Upper lobe of right lung (tissue), 1 donor: ENCODE results near the gene SLC22A14. TPM values are rescaled to one million over a fixed set of nuclear protein-coding genes. Genes with fewer than 3 reads are reported as not detected.

Experiments used
- ATAC-seq: fragments of 200-7000 bp; cut with Tn5 transposase; one replicate; pipeline ENCODE4 v1.9.1; 2020; ENCODE audit warnings: mild to moderate bottlenecking, moderate library complexity
- DNase-seq: peaks from one replicate; pipeline ENCODE4 v3.0.0-alpha.2; 2020
- H3K27ac ChIP-seq: fragments of 200-600 bp; one replicate; pipeline ENCODE4 v1.8.0; 2022
- H3K27me3 ChIP-seq: fragments of 200-600 bp; one replicate; pipeline ENCODE4 v1.8.0; 2022; ENCODE audit warnings: mild to moderate bottlenecking
- H3K36me3 ChIP-seq: fragments of 200-600 bp; one replicate; pipeline ENCODE4 v1.8.0; 2022
- H3K4me1 ChIP-seq: fragments of 200-600 bp; one replicate; pipeline ENCODE4 v1.8.0; 2022
- H3K4me3 ChIP-seq: fragments of 200-600 bp; one replicate; pipeline ENCODE4 v1.8.0; 2022; ENCODE audit warnings: mild to moderate bottlenecking
- H3K9me3 ChIP-seq: fragments of 200-600 bp; one replicate; pipeline ENCODE4 v1.8.0; 2022
- intact Hi-C: fragments of 100-400 bp; cut with DNase I; formaldehyde crosslinking; loops from one replicate; pipeline ENCODE4 v1.11.0; 2022
- total RNA-seq: library from RNA; stranded (reverse); fragmentation: NEBNext Ultra II Directional; extraction: Animal tissue kit (Norgen Biotek cat#: 25700); gene quantifications from one replicate; pipeline ENCODE4 v1.2.1, GENCODE V29; 2021
- TF ChIP-seq, protein P1 (sequence below): fragments of 200-600 bp; IDR thresholded peaks from one replicate; pipeline ENCODE4 v1.8.0; 2022; ENCODE audit warnings: antibody characterized with exemption
- donor health status: DM: no; HTN: yes; CAD: no; lungs with severe emphysema.

Gene SLC22A14
- total RNA-seq, 1 donor from 2014 or later: 0.20 TPM

- Histone ChIP-seq H3K4me1 (no peaks in the 10 kb centered on the region), H3K27ac (no peak overlapping the region), H3K27me3 (no peaks in the 10 kb centered on the region), H3K9me3 (no peaks in the 10 kb centered on the region), H3K36me3 (no peaks in the 10 kb centered on the region), H3K4me3 (no peak overlapping the region)
- TF ChIP-seq, protein P1, sequence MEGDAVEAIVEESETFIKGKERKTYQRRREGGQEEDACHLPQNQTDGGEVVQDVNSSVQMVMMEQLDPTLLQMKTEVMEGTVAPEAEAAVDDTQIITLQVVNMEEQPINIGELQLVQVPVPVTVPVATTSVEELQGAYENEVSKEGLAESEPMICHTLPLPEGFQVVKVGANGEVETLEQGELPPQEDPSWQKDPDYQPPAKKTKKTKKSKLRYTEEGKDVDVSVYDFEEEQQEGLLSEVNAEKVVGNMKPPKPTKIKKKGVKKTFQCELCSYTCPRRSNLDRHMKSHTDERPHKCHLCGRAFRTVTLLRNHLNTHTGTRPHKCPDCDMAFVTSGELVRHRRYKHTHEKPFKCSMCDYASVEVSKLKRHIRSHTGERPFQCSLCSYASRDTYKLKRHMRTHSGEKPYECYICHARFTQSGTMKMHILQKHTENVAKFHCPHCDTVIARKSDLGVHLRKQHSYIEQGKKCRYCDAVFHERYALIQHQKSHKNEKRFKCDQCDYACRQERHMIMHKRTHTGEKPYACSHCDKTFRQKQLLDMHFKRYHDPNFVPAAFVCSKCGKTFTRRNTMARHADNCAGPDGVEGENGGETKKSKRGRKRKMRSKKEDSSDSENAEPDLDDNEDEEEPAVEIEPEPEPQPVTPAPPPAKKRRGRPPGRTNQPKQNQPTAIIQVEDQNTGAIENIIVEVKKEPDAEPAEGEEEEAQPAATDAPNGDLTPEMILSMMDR: no peak
- no peak for DNase-seq
- intact Hi-C loops: no loop called here
- ATAC-seq: peak; percentile 11
Observed at GRCh38 chr3:38306941-38307340, 24.8 kb downstream of the SLC22A14 start.

- intact Hi-C loops: no loop called here
- Histone ChIP-seq H3K27me3 (no peaks in the 10 kb centered on the region), H3K4me3 (no peak overlapping the region), H3K27ac (no peak overlapping the region), H3K9me3 (no peaks in the 10 kb centered on the region), H3K4me1 (no peaks in the 10 kb centered on the region), H3K36me3 (no peaks in the 10 kb centered on the region)
- ATAC-seq: peak; percentile 8
- TF ChIP-seq, protein P1: no peak
- DNase-seq: no peak
Observed at GRCh38 chr3:38307599-38307998, 25.5 kb downstream of the SLC22A14 start.

DNA sequence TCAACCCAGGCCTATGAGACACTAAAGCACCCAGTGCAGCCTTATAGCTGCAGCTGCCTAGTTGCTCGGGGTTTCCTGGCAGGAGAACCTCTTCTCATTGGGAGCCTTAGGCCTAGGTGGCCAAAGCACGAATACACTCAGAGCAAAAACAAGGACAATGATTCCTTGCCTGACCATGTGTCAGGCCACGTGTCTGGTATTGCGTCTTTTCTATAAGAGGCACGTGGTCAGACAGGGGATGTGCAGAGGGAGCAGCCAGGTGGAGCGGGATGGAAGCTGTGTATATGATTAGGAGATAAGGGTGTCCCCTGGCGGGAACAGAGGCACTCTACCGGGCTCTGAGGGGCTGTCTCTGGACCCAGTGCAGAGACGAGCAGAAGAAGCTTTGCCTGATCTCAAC, 26.4 kb downstream of the SLC22A14 start:
- no peak for DNase-seq
- no peaks in the 10 kb centered on the region for H3K4me1 ChIP-seq
- H3K27me3 ChIP-seq: no peaks in the 10 kb centered on the region
- TF ChIP-seq, protein P1: no peak
- H3K9me3 ChIP-seq: no peaks in the 10 kb centered on the region
- H3K27ac ChIP-seq: no peak overlapping the region
- intact Hi-C loops: no loop called here
- no peaks in the 10 kb centered on the region for H3K36me3 ChIP-seq
- no peak overlapping the region for H3K4me3 ChIP-seq
- no peak for ATAC-seq

DNA sequence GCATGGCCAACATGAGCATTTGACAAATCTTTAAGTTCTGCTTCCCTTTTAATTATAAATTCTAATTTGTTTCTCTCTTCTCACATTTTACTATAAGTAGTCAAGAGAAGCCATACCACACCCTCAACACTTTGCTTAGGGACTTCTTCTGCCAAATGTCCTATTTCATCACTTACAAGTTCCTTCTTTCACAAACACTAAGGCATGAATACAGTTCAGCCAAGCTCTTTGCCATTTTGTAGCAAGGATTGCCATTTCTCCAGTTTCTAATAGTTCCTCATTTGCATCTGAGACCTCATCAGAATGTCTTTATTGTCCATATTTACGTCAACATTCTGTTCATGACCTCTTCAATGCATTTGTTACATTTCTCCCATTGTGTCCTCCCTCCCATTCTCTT, 29.4 kb downstream of the SLC22A14 start:
- peak; percentile 38 for ATAC-seq
- H3K9me3 ChIP-seq: no peaks in the 10 kb centered on the region
- no peak overlapping the region for H3K4me3 ChIP-seq
- H3K27me3 ChIP-seq: no peaks in the 10 kb centered on the region
- no peaks in the 10 kb centered on the region for H3K4me1 ChIP-seq
- DNase-seq: no peak
- H3K36me3 ChIP-seq: no peaks in the 10 kb centered on the region
- TF ChIP-seq, protein P1: no peak
- intact Hi-C loops: no loop called here
- no peak overlapping the region for H3K27ac ChIP-seq

GRCh38 chr3:38311941-38312340, 29.8 kb downstream of the SLC22A14 start:
- ATAC-seq (no peak), DNase-seq (no peak)
- TF ChIP-seq, protein P1: no peak

DNA sequence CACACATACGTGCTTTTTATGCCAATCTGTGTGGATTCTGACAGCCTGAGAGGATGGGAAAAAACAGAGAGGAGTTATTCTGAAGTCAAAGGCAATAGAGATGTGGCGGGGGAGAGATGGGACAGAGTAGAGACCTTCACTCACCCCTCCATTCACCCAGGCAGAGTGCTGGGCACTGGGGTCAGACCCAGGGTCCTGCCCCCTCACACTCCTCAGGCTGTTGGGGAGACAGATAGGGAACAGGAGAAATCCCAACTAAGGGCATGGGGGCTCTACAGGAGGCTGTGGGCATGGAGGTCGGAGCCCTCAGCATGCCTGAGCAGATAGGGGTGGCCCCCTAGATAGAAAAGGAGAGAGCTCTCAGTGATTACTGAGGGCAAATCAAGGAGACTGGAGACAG, 30.3 kb downstream of the SLC22A14 start:
- ATAC-seq (no peak), DNase-seq (no peak)
- H3K4me3 ChIP-seq: no peak overlapping the region
- H3K36me3 ChIP-seq: no peaks in the 10 kb centered on the region
- no peaks in the 10 kb centered on the region for H3K4me1 ChIP-seq
- H3K9me3 ChIP-seq: no peaks in the 10 kb centered on the region
- TF ChIP-seq, protein P1: no peak
- intact Hi-C loops: no loop called here
- H3K27me3 ChIP-seq: no peaks in the 10 kb centered on the region
- no peak overlapping the region for H3K27ac ChIP-seq

More at GRCh38 chr3:38311941-38312340, 29.8 kb downstream of the SLC22A14 start:
- H3K27me3 ChIP-seq: no peaks in the 10 kb centered on the region
- intact Hi-C loops: no loop called here
- no peak overlapping the region for H3K27ac ChIP-seq
- H3K36me3 ChIP-seq: no peaks in the 10 kb centered on the region
- no peaks in the 10 kb centered on the region for H3K9me3 ChIP-seq
- no peak overlapping the region for H3K4me3 ChIP-seq
- no peaks in the 10 kb centered on the region for H3K4me1 ChIP-seq
